Vagina (tissue), 2 donors: ENCODE measurements around the gene TCEAL5.

Experiments
- CTCF ChIP-seq, 3 experiments: fragments of 450-650 bp in 2 of 3; fragments of 200-600 bp in 1 of 3; sonication (generic) in 1 of 3; IDR thresholded peaks; one replicate each; pipeline ENCODE4 v1.5.1; 2017 to 2019; ENCODE audit warnings: antibody characterized with exemption in 3 of 3, mild to moderate bottlenecking in 2 of 3, moderate library complexity in 2 of 3
- POLR2A ChIP-seq, 2 donors: fragments of 450-650 bp; IDR thresholded peaks; one replicate each; pipeline ENCODE4 v1.6.1; 2017; ENCODE audit warnings: antibody characterized with exemption in 2 of 2, mild to moderate bottlenecking in 2 of 2, moderate library complexity in 2 of 2
- POLR2AphosphoS5 ChIP-seq, 2 donors: sonication (generic); formaldehyde crosslinking; IDR thresholded peaks; one replicate each; pipeline ENCODE4 v1.9.0; 2017; ENCODE audit warnings: antibody characterized with exemption in 2 of 2, mild to moderate bottlenecking in 2 of 2, low read depth in 1 of 2; ENCODE audit not compliant: insufficient read depth in 1 of 2

- TF ChIP-seq CTCF (IDR thresholded peaks at IDR 0.05) (no peak), POLR2AphosphoS5 (IDR thresholded peaks at IDR 0.05; ENCODE audit: insufficient read depth in 1 of 2, low read depth in 1 of 2) (no peak), POLR2A (IDR thresholded peaks at IDR 0.05) (no peak)
Measured at GRCh38 chrX:103309860-103310554, 33.5 kb upstream of the TCEAL5 start.
